ENCODE data around the gene GABRA5.

- TF ChIP-seq CTCF (conservative IDR thresholded peaks at IDR 0.05; ENCODE audit: low read depth in 2 of 2) (no peak), POLR2AphosphoS5 (IDR thresholded peaks at IDR 0.05; ENCODE audit: low read depth) (no peak)
Measured at GRCh38 chr15:26899658-26900057, 32.8 kb downstream of the GABRA5 start.

Data from GM23338 (cell line).